NB4 (cell line): Measurements from ENCODE around the gene STX16.

Source experiments
- CTCF ChIP-seq: IDR thresholded peaks from one replicate; pipeline ENCODE4 v1.5.1; 2012; ENCODE audit warnings: low read depth, low read length
- MAX ChIP-seq: IDR thresholded peaks from 2 replicates; pipeline ENCODE4 v1.6.1; 2011; ENCODE audit warnings: low read depth, low read length
- POLR2A ChIP-seq: IDR thresholded peaks from 2 replicates; pipeline ENCODE4 v1.6.1; 2011; ENCODE audit warnings: mild to moderate bottlenecking; ENCODE audit not compliant: insufficient read length; ENCODE audit errors: extremely low read depth

- TF ChIP-seq CTCF: no peak
- TF ChIP-seq POLR2A: no peak
- TF ChIP-seq MAX: no peak
These were observed 37.3 kb downstream of the STX16 start for GRCh38 chr20:58688414-58688813.
